Heart left ventricle (tissue), 16 donors: ENCODE data around the gene PATJ. TPM values are rescaled to one million over a fixed set of nuclear protein-coding genes. Genes with fewer than 3 reads are reported as not detected.
"Not testable (repeated sequence)": the region's sequence is repeated elsewhere in the genome, so short reads cannot be mapped to it uniquely, and the experiment has no call there.

Experiments used
- ATAC-seq, 4 donors: fragments of 200-7000 bp; cut with Tn5 transposase; one replicate each; pipeline ENCODE4 v1.9.1; 2020 to 2022; ENCODE audit warnings: moderate library complexity in 4 of 4, mild to moderate bottlenecking in 3 of 4, moderate number of reproducible peaks in 1 of 4
- DNase-seq, 5 donors: peaks; one replicate each; pipeline ENCODE4 v3.0.0-alpha.2; 2020
- H3K27ac ChIP-seq, 12 donors: fragments of 200-600 bp; sonication (generic) in 4 of 12; one replicate each; pipeline versions ENCODE4 v1.5.0 to v1.8.0; 2016 to 2022; ENCODE audit warnings: mild to moderate bottlenecking in 2 of 12
- H3K27me3 ChIP-seq, 9 donors: fragments of 200-600 bp; sonication (generic) in 2 of 9; one replicate each; pipeline versions ENCODE4 v1.5.1 to v1.8.0; 2016 to 2022; ENCODE audit warnings: mild to moderate bottlenecking in 3 of 9
- H3K36me3 ChIP-seq, 9 donors: fragments of 200-600 bp; sonication (generic) in 2 of 9; one replicate each; pipeline versions ENCODE4 v1.5.0 to v1.8.0; 2018 to 2022; ENCODE audit warnings: mild to moderate bottlenecking in 2 of 9
- H3K4me1 ChIP-seq, 12 donors: fragments of 200-600 bp; sonication (generic) in 4 of 12; one replicate each; pipeline versions ENCODE4 v1.5.0 to v1.8.0; 2016 to 2022; ENCODE audit warnings: mild to moderate bottlenecking in 3 of 12
- H3K4me3 ChIP-seq, 12 donors: fragments of 200-600 bp; sonication (generic) in 4 of 12; one replicate each; pipeline versions ENCODE4 v1.5.0 to v1.8.0; 2017 to 2022; ENCODE audit warnings: mild to moderate bottlenecking in 9 of 12, moderate library complexity in 4 of 12
- H3K9me3 ChIP-seq, 12 donors: fragments of 200-600 bp; sonication (generic) in 4 of 12; one replicate each; pipeline versions ENCODE4 v1.5.0 to v1.8.0; 2016 to 2022; ENCODE audit warnings: mild to moderate bottlenecking in 1 of 12
- CTCF ChIP-seq, 12 donors: fragments of 200-600 bp; sonication (generic) in 4 of 12; IDR thresholded peaks; one replicate each; pipeline versions ENCODE4 v1.5.0 to v1.8.0; 2018 to 2022; ENCODE audit warnings: antibody characterized with exemption in 12 of 12, mild to moderate bottlenecking in 5 of 12
- POLR2A ChIP-seq, 2 donors: fragments of 450-650 bp; IDR thresholded peaks; one replicate each; pipeline ENCODE4 v1.6.1; 2017; ENCODE audit warnings: antibody characterized with exemption in 2 of 2, mild to moderate bottlenecking in 2 of 2, moderate library complexity in 2 of 2
- WGBS, 4 donors: extraction: QIAGEN DNeasy Blood & Tissue Kit in 2 of 4; methylation state at CpG; one replicate each; pipeline versions ENCODE4 v1.1.5 to v1.1.7; 2013 to 2018; 5-methylcytosine and 5-hydroxymethylcytosine counted together
- intact Hi-C, 10 donors: fragments of 100-400 bp; cut with DNase I; formaldehyde crosslinking; loops; one replicate each; pipeline versions ENCODE4 v1.11.1 to v1.14.2; 2022
- polyA plus RNA-seq, 2 donors: library from polyadenylated mRNA; stranded (reverse); fragments of 200-250 nt; gene quantifications; one replicate each; pipeline ENCODE4 v1.2.3, GENCODE V29; 2013
- total RNA-seq, 9 donors: library from RNA; depleted of rRNA in 2 of 9; stranded (reverse); fragments of >200 nt in 2 of 9; fragmentation: NEBNext Ultra II Directional in 3 of 9; extraction: Animal tissue kit (Norgen Biotek cat#: 25700) in 3 of 9; gene quantifications; one replicate each; pipeline versions ENCODE4 v1.1.0 to v1.2.4, GENCODE V29; 2016 to 2023
- donor health status: ischemic (EF 13 %, LVEDD 7.1; RV severe dilation, severe dysfunction).
- donor health status: healthy with polysubstance abuse.
- donor health status: DM: no; HTN: yes; CAD: no.
- donor health status: DM: no; HTN: no; CAD: no.
- donor health status: ischemic (EF 25% LVEDD 6.9; RV normal size, moderate dysfunction).
- donor health status: ischemic (EF 25% LVEDD 5.7; RV mildly dilated, moderate dysfunction).
- donor health status: healthy.
- donor health status: DM: yes; HTN: yes; CAD: no.
- donor health status: ischemic (EF 35%, LVEDD 5.7; RV mildly dilated, moderate dysfunction).
- donor health status: nonischemic (EF 11% LVEDD 7.7; RV severe dilation, severe dysfunction).
- donor health status: DM: yes; HTN: yes; CAD: no.
- donor health status: PGD.
- donor health status: ischemic (EF 29% LVEDD 5.4; RV normal size, mild dysfunction).
- donor health status: nonischemic (EF 23%, LVEDD 6.1; RV moderate dilation, normal function).

The PATJ gene
- total and polyA plus RNA-seq, 11 donors: 6.6 to 190 (median 105) TPM

GRCh38 chr1:61892977-61893376 lies 150.7 kb downstream of the PATJ start:
- TF ChIP-seq POLR2A (IDR thresholded peaks at IDR 0.05): no peak
- no peak for TF ChIP-seq CTCF (IDR thresholded peaks at IDR 0.05)
- ATAC-seq (no peak), DNase-seq (no peak)

GRCh38 chr1:61894296-61894695 lies 152.0 kb downstream of the PATJ start:
- DNase-seq, H3K27me3 ChIP-seq, ATAC-seq, H3K4me3 ChIP-seq, intact Hi-C loops, H3K36me3 ChIP-seq, H3K9me3 ChIP-seq, H3K27ac ChIP-seq, H3K4me1 ChIP-seq: not testable (repeated sequence)
- WGBS, 4 donors: 79 to 90% (median 82%) methylated on average over 2 of the region's 2 CpGs

More at GRCh38 chr1:61892977-61893376, 150.7 kb downstream of the PATJ start:
- 46 to 95% (median 69%) methylated on average over 2 of the region's 2 CpGs for WGBS, 4 donors
- Histone ChIP-seq H3K4me1 (peaks cover 0 to 9% (median 4%) of the 10 kb centered on the region in 12 donors), H3K36me3 (peaks cover 0 to 3% (median 0%) of the 10 kb centered on the region in 9 donors), H3K27me3 (no peaks in the 10 kb centered on the region), H3K4me3 (no peak overlapping the region), H3K27ac (no peak overlapping the region), H3K9me3 (no peaks in the 10 kb centered on the region)
- intact Hi-C loops: no loop called here

- Histone ChIP-seq H3K27ac (no peak overlapping the region), H3K9me3 (no peaks in the 10 kb centered on the region), H3K27me3 (no peaks in the 10 kb centered on the region), H3K4me3 (no peak overlapping the region), H3K36me3 (peaks cover 0 to 7% (median 0%) of the 10 kb centered on the region in 9 donors), H3K4me1 (no peaks in the 10 kb centered on the region)
- WGBS, 4 donors: 0 to 89% (median 39%) methylated on average over 1 to 2 of the region's 2 CpGs
- DNase-seq (no peak), ATAC-seq (no peak)
- TF ChIP-seq POLR2A (IDR thresholded peaks at IDR 0.05) (no peak), CTCF (IDR thresholded peaks at IDR 0.05) (no peak)
- intact Hi-C loops: no loop called here
These were observed 152.9 kb downstream of the PATJ start for GRCh38 chr1:61895175-61895574.

- Histone ChIP-seq H3K27me3 (no peaks in the 10 kb centered on the region), H3K36me3 (peaks cover 0 to 8% (median 0%) of the 10 kb centered on the region in 9 donors), H3K4me1 (no peaks in the 10 kb centered on the region), H3K4me3 (no peak overlapping the region), H3K9me3 (no peaks in the 10 kb centered on the region), H3K27ac (no peak overlapping the region)
- ATAC-seq (no peak), DNase-seq (no peak)
- 86 to 97% (median 94%) methylated on average over 3 of the region's 3 CpGs for WGBS, 4 donors
- TF ChIP-seq POLR2A (IDR thresholded peaks at IDR 0.05): no peak
- no peak for TF ChIP-seq CTCF (IDR thresholded peaks at IDR 0.05)
- intact Hi-C loops: no loop called here
These were observed 156.4 kb downstream of the PATJ start for GRCh38 chr1:61898658-61899057.

DNA sequence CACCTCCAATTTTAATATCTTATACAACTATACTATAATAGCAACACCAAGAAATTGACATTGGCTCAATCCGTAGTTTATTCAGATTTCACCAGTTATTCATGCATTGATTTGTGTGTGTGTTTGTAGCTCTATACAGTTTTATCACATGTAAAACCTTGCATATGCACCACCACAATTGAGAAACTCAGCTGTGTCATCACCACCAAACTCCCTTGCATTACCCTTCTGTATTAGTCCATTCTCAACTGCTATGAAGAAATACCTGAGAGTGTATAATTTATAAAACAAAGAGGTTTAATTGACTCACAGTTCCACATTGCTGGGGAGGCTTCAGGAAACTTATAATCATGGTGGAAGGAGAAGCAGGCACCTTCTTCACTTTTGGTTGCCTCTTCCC lies 162.1 kb downstream of the PATJ start:
- DNase-seq: no peak
- WGBS, 4 donors: 93 to 96% (median 95%) methylated on average over 1 of the region's 1 CpG
- intact Hi-C loops: no loop called here

More for the DNA sequence above, 162.1 kb downstream of the PATJ start:
- no peak for ATAC-seq
- H3K4me3 ChIP-seq: no peak overlapping the region
- H3K27me3 ChIP-seq: no peaks in the 10 kb centered on the region
- TF ChIP-seq POLR2A (IDR thresholded peaks at IDR 0.05) (no peak), CTCF (IDR thresholded peaks at IDR 0.05) (no peak)
- no peaks in the 10 kb centered on the region for H3K9me3 ChIP-seq
- no peaks in the 10 kb centered on the region for H3K4me1 ChIP-seq
- peaks cover 0 to 19% (median 0%) of the 10 kb centered on the region in 9 donors for H3K36me3 ChIP-seq
- H3K27ac ChIP-seq: no peak overlapping the region
